Measurements from ENCODE around the gene CCSER1.

DNA sequence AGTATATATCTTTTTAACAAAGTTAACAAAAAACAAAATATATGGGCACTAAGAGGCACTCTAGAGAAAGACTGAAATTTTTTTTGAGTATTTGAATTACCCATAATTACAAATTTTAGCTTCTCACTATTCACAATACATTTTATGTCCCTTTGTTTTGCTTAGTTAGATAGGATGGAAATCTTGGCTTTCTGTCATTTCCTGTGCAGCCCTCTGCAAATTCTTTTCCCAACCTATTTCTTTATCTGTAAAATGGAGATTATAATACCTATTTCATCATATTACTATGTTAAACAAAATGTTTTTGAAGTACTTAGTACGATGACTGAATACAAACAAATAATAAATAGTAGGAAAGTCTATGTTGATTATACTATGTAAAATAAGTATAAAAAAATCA, 710.0 kb downstream of the CCSER1 start:
- TF ChIP-seq CTCF (IDR thresholded peaks at IDR 0.05) (no peak), POLR2A (IDR thresholded peaks at IDR 0.05) (no peak)
